NCI-H526 (cell line): ENCODE data around the gene TTC38.
"Not testable (repeated sequence)": the region's sequence is repeated elsewhere in the genome, so short reads cannot be mapped to it uniquely, and the experiment has no call there.

Source experiments
- DNase-seq, 2 experiments: peaks; one replicate each; lab custom pipeline; 2025; lab: John Stamatoyannopoulos, UW

TTC38 gene

GRCh38 chr22:46246178-46246577, 21.6 kb upstream of the TTC38 start:
- no peak for DNase-seq

- no peak for DNase-seq
These were observed 20.3 kb upstream of the TTC38 start for GRCh38 chr22:46247443-46247975.

GRCh38 chr22:46250035-46250782, 17.6 kb upstream of the TTC38 start, which contains the start of gene CDPF1:
Gene CDPF1, minus strand, starts transcription at chr22:46250293. Its CDS starts 2,009 bp downstream, at chr22:46248284.
- peak; percentile 51 to 92 for DNase-seq

GRCh38 chr22:46250783-46251125, 17.1 kb upstream of the TTC38 start:
- DNase-seq, result peak in 1 of 2 experiments; percentile 29

GRCh38 chr22:46251266-46251665, 16.5 kb upstream of the TTC38 start:
- DNase-seq, result no peak

- no peak for DNase-seq
These were observed 15.9 kb upstream of the TTC38 start for GRCh38 chr22:46251816-46252380.

- no peak for DNase-seq
These were observed 11.3 kb upstream of the TTC38 start for GRCh38 chr22:46256358-46256958.

GRCh38 chr22:46259374-46259773, 8.4 kb upstream of the TTC38 start:
- no peak for DNase-seq

- no peak for DNase-seq
These were observed 7.8 kb upstream of the TTC38 start for GRCh38 chr22:46260038-46260437.

GRCh38 chr22:46262449-46263215, 5.2 kb upstream of the TTC38 start:
- peak; percentile 44 to 70 for DNase-seq

GRCh38 chr22:46263216-46263590, 4.6 kb upstream of the TTC38 start, which contains the start of gene PKDREJ:
Gene PKDREJ, minus strand, starts transcription at chr22:46263343. Its CDS starts 21 bp downstream, at chr22:46263322.
- no peak for DNase-seq

GRCh38 chr22:46264520-46264919, 3.3 kb upstream of the TTC38 start:
- not testable (repeated sequence) for DNase-seq

- not testable (repeated sequence) for DNase-seq
These were observed 2.2 kb upstream of the TTC38 start for GRCh38 chr22:46265627-46266026.

GRCh38 chr22:46269564-46269963, 1.8 kb downstream of the TTC38 start:
- DNase-seq, result no peak

GRCh38 chr22:46272196-46272595, 4.4 kb downstream of the TTC38 start:
- DNase-seq, result no peak

- DNase-seq, result no peak
These were observed 5.1 kb downstream of the TTC38 start for GRCh38 chr22:46272762-46273431.

- no peak for DNase-seq
These were observed 5.8 kb downstream of the TTC38 start for GRCh38 chr22:46273432-46274148.

- no peak for DNase-seq
These were observed 6.6 kb downstream of the TTC38 start for GRCh38 chr22:46274381-46274780.

- DNase-seq, result no peak
These were observed 7.8 kb downstream of the TTC38 start for GRCh38 chr22:46275455-46276122.

GRCh38 chr22:46276563-46276962, 8.8 kb downstream of the TTC38 start:
- DNase-seq, result no peak
